ENCODE data around the gene PKNOX2. TPM values are rescaled to one million over a fixed set of nuclear protein-coding genes. Genes with fewer than 3 reads are reported as not detected.

Gene PKNOX2
- polyA plus RNA-seq, 1 experiment, result 0.02 TPM

- H3K27me3 ChIP-seq (ENCODE audit: control insufficient read depth, insufficient read depth, low read length), result peaks cover 16% of the 10 kb centered on the region
- ChIA-PET POLR2A (interaction anchor here (0.7 kb wide), 1 partner anchor 16 kb away, joined by 6 read pairs; no protein-coding TSS in a partner anchor), CTCF (no interaction called here)
- no peaks in the 10 kb centered on the region for H3K36me3 ChIP-seq (ENCODE audit: control insufficient read depth, insufficient read depth, low read length)
- no peak overlapping the region for H3K4me3 ChIP-seq (ENCODE audit: low read depth, low read length)
- no peak for TF ChIP-seq CTCF (IDR thresholded peaks at IDR 0.05; ENCODE audit: insufficient read depth, low read depth, low read length)
- no peak for DNase-seq (ENCODE audit: low read depth)
Measured at GRCh38 chr11:125183641-125184040, 19.1 kb downstream of the PKNOX2 start.

GRCh38 chr11:125188021-125188420 lies 23.5 kb downstream of the PKNOX2 start:
- no peak for DNase-seq (ENCODE audit: low read depth)
- TF ChIP-seq CTCF (IDR thresholded peaks at IDR 0.05; ENCODE audit: insufficient read depth, low read depth, low read length), result no peak
- POLR2A ChIA-PET, result no interaction called here
- CTCF ChIA-PET, result interaction anchor here (0.8 to 1.2 kb wide), 2 partner anchors 159 to 215 kb away, joined by 3 read pairs; no protein-coding TSS in a partner anchor
- no peaks in the 10 kb centered on the region for H3K36me3 ChIP-seq (ENCODE audit: control insufficient read depth, insufficient read depth, low read length)
- H3K4me3 ChIP-seq (ENCODE audit: low read depth, low read length), result no peak overlapping the region
- peaks cover 20% of the 10 kb centered on the region for H3K27me3 ChIP-seq (ENCODE audit: control insufficient read depth, insufficient read depth, low read length)

- Histone ChIP-seq H3K27me3 (ENCODE audit: control insufficient read depth, insufficient read depth, low read length) (peaks cover 11% of the 10 kb centered on the region), H3K4me3 (ENCODE audit: low read depth, low read length) (no peak overlapping the region), H3K36me3 (ENCODE audit: control insufficient read depth, insufficient read depth, low read length) (no peaks in the 10 kb centered on the region)
- POLR2A ChIA-PET, result no interaction called here
- TF ChIP-seq CTCF (IDR thresholded peaks at IDR 0.05; ENCODE audit: insufficient read depth, low read depth, low read length), result no peak
- no peak for DNase-seq (ENCODE audit: low read depth)
- CTCF ChIA-PET, result interaction anchor here (0.6 kb wide), 1 partner anchor 734 kb away, joined by 3 read pairs; no protein-coding TSS in a partner anchor
Measured at GRCh38 chr11:125190566-125190965, 26.0 kb downstream of the PKNOX2 start.

- Histone ChIP-seq H3K4me3 (ENCODE audit: low read depth, low read length) (no peak overlapping the region), H3K27me3 (ENCODE audit: control insufficient read depth, insufficient read depth, low read length) (peaks cover 13% of the 10 kb centered on the region), H3K36me3 (ENCODE audit: control insufficient read depth, insufficient read depth, low read length) (no peaks in the 10 kb centered on the region)
- TF ChIP-seq CTCF (IDR thresholded peaks at IDR 0.05; ENCODE audit: insufficient read depth, low read depth, low read length), result no peak
- ChIA-PET POLR2A (no interaction called here), CTCF (no interaction called here)
- no peak for DNase-seq (ENCODE audit: low read depth)
Measured at GRCh38 chr11:125192183-125192582, 27.6 kb downstream of the PKNOX2 start.

- no peak for TF ChIP-seq CTCF (IDR thresholded peaks at IDR 0.05; ENCODE audit: insufficient read depth, low read depth, low read length)
- POLR2A ChIA-PET, result no interaction called here
- Histone ChIP-seq H3K4me3 (ENCODE audit: low read depth, low read length) (no peak overlapping the region), H3K27me3 (ENCODE audit: control insufficient read depth, insufficient read depth, low read length) (peaks cover 14% of the 10 kb centered on the region), H3K36me3 (ENCODE audit: control insufficient read depth, insufficient read depth, low read length) (no peaks in the 10 kb centered on the region)
- DNase-seq (ENCODE audit: low read depth), result no peak
- CTCF ChIA-PET, result no interaction called here
Measured at GRCh38 chr11:125192717-125193415, 28.3 kb downstream of the PKNOX2 start.

Data from BJ (cell line).